Skeletal muscle cell (primary cell): ENCODE measurements around the gene AGPAT3.

ENCODE experiments used
- DNase-seq: peaks from one replicate; pipeline ENCODE4 v3.0.0-alpha.2; 2010; ENCODE audit warnings: low read depth
- H3K4me3 ChIP-seq: 2 replicates; pipeline ENCODE4 v1.5.1; 2011; ENCODE audit warnings: low read depth, mild to moderate bottlenecking, control low read depth, low read length, moderate library complexity

The AGPAT3 gene

GRCh38 chr21:44000360-44000759 lies 135.3 kb downstream of the AGPAT3 start:
- H3K4me3 ChIP-seq = no peak overlapping the region
- no peak for DNase-seq

GRCh38 chr21:44002511-44002910 lies 137.5 kb downstream of the AGPAT3 start:
- H3K4me3 ChIP-seq = no peak overlapping the region

GRCh38 chr21:44003307-44003966 lies 138.4 kb downstream of the AGPAT3 start:
- DNase-seq = no peak
- no peak overlapping the region for H3K4me3 ChIP-seq

More at GRCh38 chr21:44002511-44002910, 137.5 kb downstream of the AGPAT3 start:
- no peak for DNase-seq

- H3K4me3 ChIP-seq = no peak overlapping the region
- DNase-seq = no peak
These were observed 140.0 kb downstream of the AGPAT3 start for GRCh38 chr21:44005071-44005470.

- DNase-seq = no peak
- H3K4me3 ChIP-seq = no peak overlapping the region
These were observed 140.6 kb downstream of the AGPAT3 start for GRCh38 chr21:44005593-44005992.

GRCh38 chr21:44006017-44006619 lies 141.1 kb downstream of the AGPAT3 start:
- DNase-seq = peak; percentile 69
- no peak overlapping the region for H3K4me3 ChIP-seq

DNA sequence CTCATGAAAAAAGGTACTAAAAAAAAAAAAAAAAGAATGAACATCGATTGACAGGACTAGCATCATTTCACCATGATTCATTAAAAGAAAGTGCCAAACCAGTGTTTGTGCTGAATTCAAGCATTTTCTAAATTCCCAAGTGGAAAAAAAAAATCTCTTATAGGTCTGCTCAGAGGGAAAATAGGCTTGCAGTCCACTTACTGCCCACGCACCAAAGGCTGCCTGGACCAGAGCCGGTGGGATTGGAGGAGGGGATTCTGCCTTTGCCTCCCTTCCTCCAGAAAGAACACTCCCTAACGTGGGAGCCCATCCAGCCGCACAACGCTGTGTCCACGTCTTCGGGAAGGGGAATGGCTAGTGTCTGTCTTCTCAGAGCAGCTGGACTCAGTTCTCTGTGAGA lies 141.6 kb downstream of the AGPAT3 start:
- no peak for DNase-seq
- no peak overlapping the region for H3K4me3 ChIP-seq

- no peak overlapping the region for H3K4me3 ChIP-seq
- no peak for DNase-seq
These were observed 145.4 kb downstream of the AGPAT3 start for GRCh38 chr21:44010429-44010828.

DNA sequence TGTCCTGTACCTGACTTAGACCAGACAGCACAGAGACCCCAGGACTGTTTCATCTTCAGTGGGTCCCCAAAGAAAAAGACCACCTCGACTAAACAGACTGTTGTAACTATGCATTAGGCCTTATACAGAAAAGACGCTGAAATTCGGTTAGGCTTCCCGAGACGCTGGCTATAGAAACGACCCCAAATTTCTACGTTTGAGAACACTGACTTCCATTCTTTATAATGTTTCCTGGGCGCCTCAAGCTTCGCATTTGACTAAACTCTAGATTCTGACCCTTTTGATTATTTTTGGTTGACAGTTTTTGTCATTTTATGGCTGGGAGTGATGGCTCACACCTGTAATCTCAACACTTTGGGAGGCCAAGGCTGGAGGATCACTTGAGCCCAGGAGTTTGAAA lies 146.1 kb downstream of the AGPAT3 start:
- H3K4me3 ChIP-seq = peak overlapping the region; percentile 81
- no peak for DNase-seq

GRCh38 chr21:44011579-44012473 lies 146.8 kb downstream of the AGPAT3 start, which contains the start of gene TRAPPC10:
TRAPPC10 (plus strand) TSS chr21:44012309; CDS start chr21:44012494, 185 bp downstream.
- peak; percentile 49 for DNase-seq
- peak within 1 kb of the TSS; percentile 81 for H3K4me3 ChIP-seq

DNA sequence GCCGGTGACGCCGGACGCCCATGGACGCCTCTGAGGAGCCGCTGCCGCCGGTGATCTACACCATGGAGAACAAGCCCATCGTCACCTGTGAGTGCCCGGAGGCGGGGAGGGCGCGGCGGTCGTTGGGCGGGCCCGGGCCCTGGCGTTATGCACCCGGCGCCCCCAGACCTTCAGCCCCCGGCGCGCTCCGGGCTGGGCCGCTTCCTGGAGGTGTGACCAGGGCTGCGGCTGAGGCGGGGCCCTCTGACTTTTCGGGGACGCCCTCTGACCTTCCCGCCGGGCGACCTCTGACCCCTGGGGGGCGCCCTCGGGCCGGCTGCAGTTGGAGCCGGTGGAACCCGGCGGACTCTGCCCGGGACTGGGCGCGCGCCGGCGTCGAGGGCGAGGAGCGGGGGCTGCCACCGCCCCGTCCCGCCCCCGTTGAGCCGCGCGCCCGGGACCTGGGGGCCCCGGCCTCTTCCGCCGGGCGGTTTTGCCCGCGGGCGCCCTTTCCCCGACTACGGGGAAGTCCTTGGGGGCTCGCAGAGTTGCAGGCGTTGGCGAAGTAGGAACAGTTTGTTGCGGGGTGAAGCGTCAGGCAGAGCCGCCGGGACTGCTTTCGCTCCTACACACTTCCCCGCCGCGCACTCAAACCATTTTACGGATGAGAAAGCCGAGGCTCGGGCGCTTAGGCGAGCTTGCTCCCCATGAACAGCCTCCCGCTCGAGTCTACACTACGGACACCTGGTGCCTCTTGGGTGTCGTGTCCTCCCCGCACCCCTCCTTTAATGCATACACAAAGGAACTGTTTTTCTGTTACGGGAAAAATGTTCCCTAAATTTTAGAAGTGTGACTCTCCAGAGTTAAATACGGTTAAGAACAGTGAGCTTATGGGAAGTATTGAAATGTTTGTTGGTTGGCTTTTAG lies 147.7 kb downstream of the AGPAT3 start:
- peak overlapping the region; percentile 81 for H3K4me3 ChIP-seq
- DNase-seq = no peak

DNA sequence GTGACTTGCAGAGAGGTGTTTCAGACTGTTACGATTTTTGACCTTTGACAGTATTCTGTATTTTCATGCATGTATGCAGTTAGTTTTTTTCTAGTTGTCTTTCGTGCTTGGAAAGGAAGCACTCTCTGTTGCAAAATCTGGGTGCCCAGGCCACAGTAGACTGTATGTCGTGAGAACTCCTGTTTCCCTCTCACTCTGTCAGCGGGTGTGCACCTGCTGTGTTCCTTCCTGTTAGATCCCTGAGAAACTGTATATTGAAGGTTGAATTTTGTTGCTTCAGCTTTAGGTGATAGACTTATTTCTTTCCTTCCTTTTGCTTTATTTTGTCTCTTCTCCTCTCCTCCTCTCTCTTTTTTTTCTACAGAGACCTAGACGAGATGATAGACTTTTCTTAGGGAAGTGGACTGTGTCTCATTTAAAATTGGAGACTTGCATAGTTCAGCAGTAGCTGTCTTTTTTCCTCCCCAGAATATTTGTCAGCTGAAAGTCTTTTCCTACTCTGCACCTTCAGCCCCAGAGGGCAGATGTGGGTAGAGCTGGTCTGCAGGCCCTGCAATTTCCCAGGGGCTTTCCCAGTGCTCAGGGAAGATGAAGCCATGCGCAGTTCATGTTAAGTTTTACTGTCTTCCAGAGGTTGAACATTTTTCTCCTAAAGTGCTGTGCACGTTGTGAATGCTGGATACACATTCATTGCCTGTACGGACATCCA lies 148.5 kb downstream of the AGPAT3 start:
- DNase-seq = no peak
- peak overlapping the region; percentile 81 for H3K4me3 ChIP-seq

DNA sequence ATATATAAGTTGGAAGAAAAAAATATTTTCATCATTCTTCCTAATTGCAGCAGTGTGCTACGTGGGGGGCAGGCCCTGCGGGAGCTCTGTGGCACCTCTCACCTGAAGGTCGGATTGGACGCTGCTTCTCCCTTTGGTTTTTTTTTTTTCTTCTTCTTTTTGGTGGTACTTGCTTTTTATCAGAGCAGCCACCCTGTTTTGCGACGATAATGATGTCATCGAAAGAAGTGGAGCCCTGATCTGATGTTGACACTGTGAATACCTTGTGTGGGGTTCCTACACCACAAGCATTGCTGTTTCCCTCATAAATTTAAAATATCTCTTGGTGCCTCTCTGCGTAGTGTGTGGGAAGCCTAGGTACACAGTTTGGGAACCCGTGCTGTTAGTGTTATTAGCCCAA lies 152.6 kb downstream of the AGPAT3 start:
- no peak overlapping the region for H3K4me3 ChIP-seq
- no peak for DNase-seq

DNA sequence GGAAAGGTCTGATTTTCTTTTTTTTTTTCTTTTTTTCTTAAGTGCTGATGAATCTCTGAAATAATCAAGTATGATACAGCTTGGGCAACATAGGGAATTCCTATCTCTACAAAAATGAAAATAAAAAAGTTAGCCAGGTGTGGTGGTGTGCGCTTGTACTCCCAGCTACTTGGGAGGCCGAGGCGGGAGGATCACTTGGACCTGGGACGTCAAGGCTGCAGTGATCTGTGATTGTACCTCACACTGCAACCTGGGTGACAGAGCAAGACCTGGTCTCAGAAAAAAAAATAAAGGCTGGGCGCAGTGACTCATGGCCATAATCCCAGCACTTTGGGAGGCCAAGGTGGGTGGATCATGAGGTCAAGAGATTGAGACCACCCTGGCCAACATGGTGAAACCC lies 153.1 kb downstream of the AGPAT3 start:
- DNase-seq = no peak
- H3K4me3 ChIP-seq = no peak overlapping the region

- no peak for DNase-seq
- H3K4me3 ChIP-seq = no peak overlapping the region
These were observed 154.0 kb downstream of the AGPAT3 start for GRCh38 chr21:44018813-44019567.

DNA sequence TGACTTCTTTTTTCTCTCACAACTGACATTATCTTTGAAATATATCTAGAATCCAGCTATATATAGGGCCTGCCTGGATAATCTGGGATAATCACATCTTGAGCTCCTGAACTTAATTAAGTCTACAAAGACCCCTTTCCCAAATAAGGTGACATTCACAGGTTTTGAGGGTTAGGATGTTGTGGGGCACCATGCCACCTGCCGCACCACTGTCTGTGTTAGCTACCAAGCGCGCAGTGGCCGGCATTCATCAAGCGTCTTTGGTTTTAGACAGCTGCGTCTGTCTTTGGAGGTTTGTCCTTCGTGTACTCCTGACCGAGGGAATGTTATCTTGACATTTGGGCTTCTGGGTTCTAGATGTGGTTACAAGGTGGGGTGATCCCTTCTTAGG lies 154.5 kb downstream of the AGPAT3 start:
- no peak for DNase-seq
- no peak overlapping the region for H3K4me3 ChIP-seq

DNA sequence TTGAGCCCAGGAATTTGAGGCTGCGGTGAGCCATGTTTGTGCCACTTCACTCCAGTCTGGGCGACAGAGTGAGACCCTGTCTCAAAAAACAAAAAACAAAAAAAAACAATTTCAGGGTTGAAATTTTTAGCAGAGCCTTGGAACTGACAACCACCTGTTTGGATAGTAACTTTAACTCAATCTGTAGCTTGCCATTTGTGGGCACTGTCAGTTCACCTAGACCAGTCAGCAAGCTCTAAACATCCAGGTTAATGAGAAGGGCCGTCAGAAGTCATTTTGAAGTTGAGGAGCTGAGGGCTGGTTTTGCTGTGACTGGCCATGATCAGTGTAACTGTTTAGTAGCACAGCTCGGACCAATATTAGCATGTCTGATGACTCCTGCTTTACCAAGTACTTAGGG lies 155.5 kb downstream of the AGPAT3 start:
- H3K4me3 ChIP-seq = no peak overlapping the region
- DNase-seq = no peak

DNA sequence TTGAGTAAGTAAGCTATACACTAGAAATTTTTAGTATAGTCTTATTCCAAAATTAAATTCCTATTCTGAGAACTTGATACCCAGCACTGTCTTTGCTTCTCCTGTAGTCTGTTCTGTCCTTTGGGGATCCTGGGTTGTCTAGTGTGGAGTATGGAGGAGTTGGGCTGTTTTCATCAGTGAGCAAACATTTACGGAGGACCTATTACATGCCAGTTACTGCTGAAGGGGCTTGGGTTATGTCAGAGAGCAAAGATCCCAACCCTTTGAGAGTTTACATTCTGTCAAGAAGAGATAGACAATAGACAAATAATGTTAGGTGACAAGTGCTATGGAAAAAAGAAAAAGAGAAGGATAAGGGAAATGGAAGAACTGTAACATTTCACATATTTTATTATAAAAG lies 156.0 kb downstream of the AGPAT3 start:
- no peak for DNase-seq
- H3K4me3 ChIP-seq = no peak overlapping the region
